Measurements from ENCODE around the gene ABCA1. TPM values are rescaled to one million over a fixed set of nuclear protein-coding genes. Genes with fewer than 3 reads are reported as not detected.

The ABCA1 gene
- total RNA-seq, 1 experiment from 2014 or later: 2.3 TPM

GRCh38 chr9:104776797-104777196, 151.2 kb downstream of the ABCA1 start:
- H3K27me3 ChIP-seq (ENCODE audit: low read length): no peaks in the 10 kb centered on the region
- ChIA-PET POLR2A (ENCODE audit: unreplicated experiment) (no interaction called here), CTCF (no interaction called here)
- H4K20me1 ChIP-seq (ENCODE audit: low read length): no peaks in the 10 kb centered on the region
- no peak overlapping the region for H3K4me2 ChIP-seq (ENCODE audit: low read length)
- ATAC-seq (no peak), DNase-seq (no peak)
- H2AFZ ChIP-seq (ENCODE audit: low read length): no peak overlapping the region
- no peak overlapping the region for H3K27ac ChIP-seq (ENCODE audit: low read length)
- intact Hi-C loops (cut with micrococcal nuclease): no loop called here
- no peaks in the 10 kb centered on the region for H3K79me2 ChIP-seq (ENCODE audit: low read length)
- TF ChIP-seq CTCF (conservative IDR thresholded peaks at IDR 0.05; ENCODE audit: low read depth, low read length) (no peak), EZH2phosphoT487 (IDR thresholded peaks at IDR 0.05; ENCODE audit: borderline replicate concordance, low read length) (no peak), EZH2 (IDR thresholded peaks at IDR 0.05; ENCODE audit: low read length, unreplicated experiment) (no peak)
- H3K4me1 ChIP-seq (ENCODE audit: insufficient read depth, low read length): peaks cover 7% of the 10 kb centered on the region; the same call in 1 of the 2 replicates
- no peaks in the 10 kb centered on the region for H3K9me2 ChIP-seq (replicated peaks; ENCODE audit: low read length)
- no peak overlapping the region for H3K9ac ChIP-seq (ENCODE audit: low read length)
- no peaks in the 10 kb centered on the region for H3K9me3 ChIP-seq (ENCODE audit: low read length)
- no TSS peak for BruUV-seq (replicated peaks)
- no peaks in the 10 kb centered on the region for H3F3A ChIP-seq (ENCODE audit: low read length, unreplicated experiment)
- no peak overlapping the region for H3K4me3 ChIP-seq (ENCODE audit: low read length)
- H3K36me3 ChIP-seq (ENCODE audit: low read depth, low read length): no peaks in the 10 kb centered on the region

- DNase-seq (no peak), ATAC-seq (no peak)
- Histone ChIP-seq H3K79me2 (ENCODE audit: low read length) (no peaks in the 10 kb centered on the region), H3K9me2 (replicated peaks; ENCODE audit: low read length) (no peaks in the 10 kb centered on the region), H3K4me2 (ENCODE audit: low read length) (no peak overlapping the region), H3K36me3 (ENCODE audit: low read depth, low read length) (no peaks in the 10 kb centered on the region), H3K4me3 (ENCODE audit: low read length) (no peak overlapping the region), H3K9ac (ENCODE audit: low read length) (no peak overlapping the region), H3K4me1 (ENCODE audit: insufficient read depth, low read length) (peaks cover 1% of the 10 kb centered on the region; the same call in 1 of the 2 replicates), H4K20me1 (ENCODE audit: low read length) (no peaks in the 10 kb centered on the region), H3F3A (ENCODE audit: low read length, unreplicated experiment) (no peaks in the 10 kb centered on the region), H2AFZ (ENCODE audit: low read length) (no peak overlapping the region), H3K9me3 (ENCODE audit: low read length) (no peaks in the 10 kb centered on the region), H3K27ac (ENCODE audit: low read length) (no peak overlapping the region), H3K27me3 (ENCODE audit: low read length) (no peaks in the 10 kb centered on the region)
- CTCF ChIA-PET: no interaction called here
- intact Hi-C loops (cut with micrococcal nuclease): no loop called here
- BruUV-seq (replicated peaks): no TSS peak
- no peak for TF ChIP-seq EZH2 (IDR thresholded peaks at IDR 0.05; ENCODE audit: low read length, unreplicated experiment)
- TF ChIP-seq EZH2phosphoT487 (IDR thresholded peaks at IDR 0.05; ENCODE audit: borderline replicate concordance, low read length): no peak
- POLR2A ChIA-PET (ENCODE audit: unreplicated experiment): no interaction called here
Observed at GRCh38 chr9:104775976-104776375, 152.0 kb downstream of the ABCA1 start.

- ATAC-seq: no peak
- no TSS peak for BruUV-seq (replicated peaks)
- H3K4me1 ChIP-seq (ENCODE audit: insufficient read depth, low read length): no peaks in the 10 kb centered on the region
- no peak overlapping the region for H2AFZ ChIP-seq (ENCODE audit: low read length)
- H3K4me3 ChIP-seq (ENCODE audit: low read length): no peak overlapping the region
- H3K27ac ChIP-seq (ENCODE audit: low read length): no peak overlapping the region
- H3K9me2 ChIP-seq (replicated peaks; ENCODE audit: low read length): no peaks in the 10 kb centered on the region
- ChIA-PET POLR2A (ENCODE audit: unreplicated experiment) (no interaction called here), CTCF (no interaction called here)
- no peaks in the 10 kb centered on the region for H3K9me3 ChIP-seq (ENCODE audit: low read length)
- DNase-seq: no peak
- no peaks in the 10 kb centered on the region for H3K27me3 ChIP-seq (ENCODE audit: low read length)
- H3F3A ChIP-seq (ENCODE audit: low read length, unreplicated experiment): no peaks in the 10 kb centered on the region
- H3K9ac ChIP-seq (ENCODE audit: low read length): no peak overlapping the region
- TF ChIP-seq EZH2phosphoT487 (IDR thresholded peaks at IDR 0.05; ENCODE audit: borderline replicate concordance, low read length) (no peak), CTCF (conservative IDR thresholded peaks at IDR 0.05; ENCODE audit: low read depth, low read length) (no peak), EZH2 (IDR thresholded peaks at IDR 0.05; ENCODE audit: low read length, unreplicated experiment) (no peak)
- no peaks in the 10 kb centered on the region for H3K79me2 ChIP-seq (ENCODE audit: low read length)
- H4K20me1 ChIP-seq (ENCODE audit: low read length): no peaks in the 10 kb centered on the region
- intact Hi-C loops (cut with micrococcal nuclease): no loop called here
- H3K4me2 ChIP-seq (ENCODE audit: low read length): no peak overlapping the region
- H3K36me3 ChIP-seq (ENCODE audit: low read depth, low read length): no peaks in the 10 kb centered on the region
Observed at GRCh38 chr9:104775574-104775936, 152.4 kb downstream of the ABCA1 start.

Measured in PC-3 (cell line).